A549 (cell line): ENCODE measurements around the gene SHTN1. TPM values are rescaled to one million over a fixed set of nuclear protein-coding genes. Genes with fewer than 3 reads are reported as not detected.

ENCODE experiments used
- ATAC-seq, 2 experiments: fragments of 200-7000 bp in 1 of 2; fragments of >200 bp in 1 of 2; cut with Nextera tagmentation in 1 of 2; cut with Tn5 transposase in 1 of 2; 3 replicates each; pipeline versions ENCODE4 v1.8.0 to v1.9.1; 2018 to 2020; ENCODE audit warnings: mild to moderate bottlenecking in 1 of 2, moderate library complexity in 1 of 2
- CTCF ChIA-PET: fragments of 300-600 bp; sonication (Branson Sonifier 250); formaldehyde crosslinking; extraction: SDS; loops from one replicate; lab custom pipeline; 2021; ENCODE audit warnings: antibody characterized with exemption, inconsistent platforms; lab: Yijun Ruan, JAX
- POLR2A ChIA-PET: fragments of 350-600 bp; formaldehyde crosslinking; extraction: SDS; loops from one replicate; lab custom pipeline; 2021; ENCODE audit warnings: antibody characterized with exemption, inconsistent platforms; lab: Yijun Ruan, JAX
- DNase-seq, 2 experiments: peaks; one replicate each; pipeline versions ENCODE4 v3.0.0 to v3.0.0-alpha.2; 2011 to 2016; ENCODE audit warnings: low read depth in 1 of 2, low spot score in 1 of 2
- FAIRE-seq: peaks from 2 replicates; lab custom pipeline; 2011; peaks lifted over from hg19 to GRCh38; lab: Jason Lieb, UNC
- H3K27ac ChIP-seq, 2 experiments: fragments of >200 bp; sonication (Bioruptor Twin); formaldehyde crosslinking; 3 replicates each; pipeline ENCODE4 v1.5.1; 2016 to 2017
- H3K4me1 ChIP-seq: fragments of >200 bp; sonication (Bioruptor Twin); formaldehyde crosslinking; 3 replicates; pipeline ENCODE4 v1.6.1; 2016
- H3K4me2 ChIP-seq: fragments of >200 bp; sonication (Bioruptor Twin); formaldehyde crosslinking; 3 replicates; pipeline ENCODE4 v1.6.1; 2016
- H3K4me3 ChIP-seq: fragments of >200 bp; sonication (Bioruptor Twin); formaldehyde crosslinking; 3 replicates; pipeline ENCODE4 v1.5.1; 2016
- H3K9me3 ChIP-seq: fragments of >200 bp; sonication (Bioruptor Twin); formaldehyde crosslinking; 3 replicates; pipeline ENCODE4 v1.6.1; 2016
- ATOH8 ChIP-seq: fragments of 250-450 bp; sonication (Bioruptor Pico); IDR thresholded peaks from 2 replicates; pipeline ENCODE4 v1.5.0; 2020; ENCODE audit warnings: low read depth, mild to moderate bottlenecking, moderate library complexity
- CBX8 ChIP-seq: fragments of 200-600 bp; sonication (generic); IDR thresholded peaks from 2 replicates; pipeline ENCODE4 v1.6.1; 2016
- CEBPB ChIP-seq, 2 experiments: fragments of >200 bp in 1 of 2; sonication (Bioruptor Twin) in 1 of 2; formaldehyde crosslinking in 1 of 2; IDR thresholded peaks; 2 replicates each; pipeline ENCODE4 v1.6.1; 2012 to 2016
- CHD2 ChIP-seq: fragments of 150-350 bp; IDR thresholded peaks from 2 replicates; pipeline ENCODE4 v1.6.1; 2014; ENCODE audit warnings: low read length; ENCODE audit not compliant: partially characterized antibody
- E2F6 ChIP-seq: IDR thresholded peaks from 2 replicates; pipeline ENCODE4 v1.6.1; 2012; ENCODE audit warnings: low read depth, borderline replicate concordance
- ELK1 ChIP-seq: fragments of 150-350 bp; IDR thresholded peaks from 2 replicates; pipeline ENCODE4 v1.6.1; 2014; ENCODE audit warnings: low read depth, mild to moderate bottlenecking, low read length
- FOSB ChIP-seq: fragments of 250-450 bp; sonication (Bioruptor Pico); IDR thresholded peaks from 2 replicates; pipeline ENCODE4 v1.5.0; 2020; ENCODE audit warnings: mild to moderate bottlenecking, moderate library complexity
- FOSL2 ChIP-seq, 2 experiments: fragments of 450-650 bp in 1 of 2; fragments of >200 bp in 1 of 2; sonication (Bioruptor Twin) in 1 of 2; formaldehyde crosslinking; IDR thresholded peaks; 2 replicates each; pipeline versions ENCODE4 v1.5.0 to v1.6.1; 2016 to 2020; ENCODE audit warnings: mild to moderate bottlenecking in 1 of 2, moderate library complexity in 1 of 2
- FOXS1 ChIP-seq: fragments of 250-450 bp; sonication (Bioruptor Pico); IDR thresholded peaks from 2 replicates; pipeline ENCODE4 v1.5.0; 2020; ENCODE audit warnings: mild to moderate bottlenecking, moderate library complexity
- GATA3 ChIP-seq: IDR thresholded peaks from 2 replicates; pipeline ENCODE4 v1.6.1; 2012; ENCODE audit warnings: borderline replicate concordance
- HEYL ChIP-seq: fragments of 250-450 bp; sonication (Bioruptor Pico); IDR thresholded peaks from 2 replicates; pipeline ENCODE4 v1.8.0; 2021; ENCODE audit warnings: mild to moderate bottlenecking, moderate library complexity
- HMGXB4 ChIP-seq: fragments of 250-450 bp; sonication (Bioruptor Pico); IDR thresholded peaks from 2 replicates; pipeline ENCODE4 v1.5.0; 2021; ENCODE audit warnings: mild to moderate bottlenecking, moderate library complexity, borderline replicate concordance
- HOXB13 ChIP-seq: fragments of 250-450 bp; sonication (Bioruptor Pico); IDR thresholded peaks from 2 replicates; pipeline ENCODE4 v1.5.0; 2020; ENCODE audit warnings: low read depth, mild to moderate bottlenecking, moderate library complexity
- HOXB5 ChIP-seq: fragments of 250-450 bp; sonication (Bioruptor Pico); IDR thresholded peaks from 2 replicates; pipeline ENCODE4 v1.5.0; 2020; ENCODE audit warnings: mild to moderate bottlenecking, moderate library complexity
- JUN ChIP-seq, 2 experiments: fragments of >200 bp; sonication (Bioruptor Twin); formaldehyde crosslinking; IDR thresholded peaks; 2 replicates in 1 of 2; 3 replicates in 1 of 2; pipeline ENCODE4 v1.6.1; 2016 to 2017
- KDM5A ChIP-seq: fragments of 200-600 bp; sonication (generic); IDR thresholded peaks from 2 replicates; pipeline ENCODE4 v1.6.1; 2016; ENCODE audit warnings: antibody characterized with exemption, mild to moderate bottlenecking
- MAFK ChIP-seq: fragments of 450-650 bp; IDR thresholded peaks from 2 replicates; pipeline ENCODE4 v1.6.1; 2014; ENCODE audit not compliant: partially characterized antibody
- MYC ChIP-seq: IDR thresholded peaks from 2 replicates; pipeline ENCODE4 v1.6.1; 2012; ENCODE audit warnings: mild to moderate bottlenecking, inconsistent platforms, low read length, improper control_type of control experiment, borderline replicate concordance
- NFE2L2 ChIP-seq: fragments of 150-350 bp; conservative IDR thresholded peaks from 2 replicates; pipeline ENCODE4 v1.6.1; 2014; ENCODE audit warnings: low read length
- NR3C1 ChIP-seq: fragments of >200 bp; sonication (Bioruptor Twin); formaldehyde crosslinking; IDR thresholded peaks from 3 replicates; pipeline ENCODE4 v1.6.1; 2017
- PHF8 ChIP-seq: fragments of 200-600 bp; sonication (generic); IDR thresholded peaks from 2 replicates; pipeline ENCODE4 v1.6.1; 2016; ENCODE audit warnings: low read depth, mild to moderate bottlenecking, antibody characterized with exemption, moderate library complexity, borderline replicate concordance
- RARB ChIP-seq: fragments of 250-450 bp; sonication (Bioruptor Pico); IDR thresholded peaks from 2 replicates; pipeline ENCODE4 v1.8.0; 2021; ENCODE audit warnings: mild to moderate bottlenecking, moderate library complexity
- REST ChIP-seq: fragments of 200-600 bp; sonication (generic); IDR thresholded peaks from 2 replicates; pipeline ENCODE4 v1.6.1; 2016; ENCODE audit warnings: antibody characterized with exemption, mild to moderate bottlenecking, moderate library complexity
- RFX5 ChIP-seq: fragments of 450-650 bp; IDR thresholded peaks from 2 replicates; pipeline ENCODE4 v1.7.1; 2014; ENCODE audit warnings: antibody characterized with exemption, mild to moderate bottlenecking, moderate library complexity
- SREBF2 ChIP-seq: fragments of 450-650 bp; IDR thresholded peaks from 2 replicates; pipeline ENCODE4 v1.6.1; 2014; ENCODE audit warnings: mild to moderate bottlenecking, moderate library complexity
- TP53 ChIP-seq: fragments of 250-450 bp; sonication (Bioruptor Pico); IDR thresholded peaks from 2 replicates; pipeline ENCODE4 v1.5.0; 2021; ENCODE audit warnings: mild to moderate bottlenecking, moderate library complexity
- USF2 ChIP-seq: fragments of 450-650 bp; IDR thresholded peaks from 2 replicates; pipeline ENCODE4 v1.6.1; 2014; ENCODE audit warnings: antibody characterized with exemption
- ZC3H11A ChIP-seq: fragments of 450-650 bp; IDR thresholded peaks from 2 replicates; pipeline ENCODE4 v1.6.1; 2014; ENCODE audit warnings: antibody characterized with exemption, mild to moderate bottlenecking
- ZFP36 ChIP-seq: fragments of 450-650 bp; IDR thresholded peaks from 2 replicates; pipeline ENCODE4 v1.6.1; 2014; ENCODE audit warnings: borderline replicate concordance; ENCODE audit not compliant: partially characterized antibody
- ZNF302 ChIP-seq: fragments of 250-450 bp; sonication (Bioruptor Pico); IDR thresholded peaks from 2 replicates; pipeline ENCODE4 v1.9.0; 2021; ENCODE audit warnings: inconsistent platforms, mild to moderate bottlenecking, moderate library complexity
- ZSCAN20 ChIP-seq: fragments of 250-450 bp; sonication (Bioruptor Pico); IDR thresholded peaks from 2 replicates; pipeline ENCODE4 v1.8.0; 2022; ENCODE audit warnings: mild to moderate bottlenecking, moderate library complexity
- WGBS: methylation state at CpG from one replicate; pipeline ENCODE4 v1.1.6; 2017; ENCODE audit errors: missing lambda C conversion rate; 5-methylcytosine and 5-hydroxymethylcytosine counted together
- polyA plus RNA-seq, 4 experiments: library from polyadenylated mRNA; depleted of rRNA in 3 of 4; stranded (reverse); fragments of >200 nt; fragmentation: RNase III in 1 of 4; extraction: RNeasy Plus Mini Kit Qiagen cat#74134 plus additional on column Dnase treatment in 1 of 4; gene quantifications; 2 replicates in 3 of 4; 3 replicates in 1 of 4; pipeline ENCODE4 v1.2.3, GENCODE V29; 2011 to 2017

SHTN1 gene
- polyA plus RNA-seq, 2 of the 4 experiments (the other 2 are of a cell fraction), result 21.7 to 63.1 TPM

GRCh38 chr10:116905845-116906210 lies 99.2 kb downstream of the SHTN1 start:
- no peak for TF ChIP-seq ZNF302 (CRISPR knock-in tag)
- TF ChIP-seq E2F6, result no peak
- TF ChIP-seq ZFP36, result no peak
- TF ChIP-seq MAFK, result no peak
- no peak for TF ChIP-seq GATA3
- no peak for TF ChIP-seq CEBPB (IDR thresholded peaks at IDR 0.05)
- TF ChIP-seq FOXS1 (CRISPR knock-in tag), result no peak
- TF ChIP-seq CBX8, result no peak
- no peak for TF ChIP-seq RFX5
- no peak for TF ChIP-seq ZSCAN20 (CRISPR knock-in tag)
- TF ChIP-seq ELK1, result no peak
- no peak for TF ChIP-seq JUN (IDR thresholded peaks at IDR 0.05)
- no peak for TF ChIP-seq HMGXB4
- TF ChIP-seq USF2, result no peak
- TF ChIP-seq SREBF2, result no peak
- TF ChIP-seq PHF8, result no peak
- no peak for TF ChIP-seq ATOH8
- no peak for TF ChIP-seq HOXB13 (CRISPR knock-in tag)
- TF ChIP-seq HEYL (CRISPR knock-in tag), result no peak
- no peak for TF ChIP-seq NFE2L2
- TF ChIP-seq, all 56 proteins: peak for 0
- Histone ChIP-seq H3K4me3 (no peak overlapping the region), H3K27ac (peak overlapping the region in 1 of 2 experiments; percentile 66; a peak in 3 of 6 replicates), H3K4me2 (no peak overlapping the region), H3K4me1 (no peaks in the 10 kb centered on the region), H3K9me3 (no peaks in the 10 kb centered on the region)
- WGBS, result 93% methylated on average over 3 of the region's 3 CpGs
- POLR2A ChIA-PET, result no interaction called here
- CTCF ChIA-PET, result interaction anchor here (1.5 kb wide), 1 partner anchor 10 kb away, joined by 5 read pairs; no protein-coding TSS in a partner anchor
- ATAC-seq, result no peak
- no peak for DNase-seq
- no peak for FAIRE-seq

- no peaks in the 10 kb centered on the region for H3K9me3 ChIP-seq
- ATAC-seq (no peak), DNase-seq (no peak), FAIRE-seq (no peak)
- H3K4me2 ChIP-seq, result no peak overlapping the region
- CTCF ChIA-PET, result interaction anchor here (1.5 kb wide), 1 partner anchor 275 kb away, joined by 3 read pairs; no protein-coding TSS in a partner anchor
- POLR2A ChIA-PET, result no interaction called here
- no peak overlapping the region for H3K27ac ChIP-seq
- no peaks in the 10 kb centered on the region for H3K4me1 ChIP-seq
- 83% methylated on average over 4 of the region's 4 CpGs for WGBS
- H3K4me3 ChIP-seq, result no peak overlapping the region
- TF ChIP-seq SREBF2, result no peak
- no peak for TF ChIP-seq TP53 (CRISPR knock-in tag)
- no peak for TF ChIP-seq HOXB5 (CRISPR knock-in tag)
- TF ChIP-seq ZC3H11A, result no peak
- TF ChIP-seq NR3C1, result no peak
- no peak for TF ChIP-seq REST
- no peak for TF ChIP-seq CHD2
- no peak for TF ChIP-seq ATOH8
- TF ChIP-seq MYC, result no peak
- no peak for TF ChIP-seq FOSB (CRISPR knock-in tag)
- TF ChIP-seq RARB, result no peak
- no peak for TF ChIP-seq FOSL2 (IDR thresholded peaks at IDR 0.05)
- no peak for TF ChIP-seq FOSL2 (CRISPR knock-in tag; IDR thresholded peaks at IDR 0.05)
- TF ChIP-seq KDM5A, result no peak
Measured at GRCh38 chr10:116899626-116900025, 105.4 kb downstream of the SHTN1 start.
